ENCODE data around the gene CACNB3.

CACNB3 gene

DNA sequence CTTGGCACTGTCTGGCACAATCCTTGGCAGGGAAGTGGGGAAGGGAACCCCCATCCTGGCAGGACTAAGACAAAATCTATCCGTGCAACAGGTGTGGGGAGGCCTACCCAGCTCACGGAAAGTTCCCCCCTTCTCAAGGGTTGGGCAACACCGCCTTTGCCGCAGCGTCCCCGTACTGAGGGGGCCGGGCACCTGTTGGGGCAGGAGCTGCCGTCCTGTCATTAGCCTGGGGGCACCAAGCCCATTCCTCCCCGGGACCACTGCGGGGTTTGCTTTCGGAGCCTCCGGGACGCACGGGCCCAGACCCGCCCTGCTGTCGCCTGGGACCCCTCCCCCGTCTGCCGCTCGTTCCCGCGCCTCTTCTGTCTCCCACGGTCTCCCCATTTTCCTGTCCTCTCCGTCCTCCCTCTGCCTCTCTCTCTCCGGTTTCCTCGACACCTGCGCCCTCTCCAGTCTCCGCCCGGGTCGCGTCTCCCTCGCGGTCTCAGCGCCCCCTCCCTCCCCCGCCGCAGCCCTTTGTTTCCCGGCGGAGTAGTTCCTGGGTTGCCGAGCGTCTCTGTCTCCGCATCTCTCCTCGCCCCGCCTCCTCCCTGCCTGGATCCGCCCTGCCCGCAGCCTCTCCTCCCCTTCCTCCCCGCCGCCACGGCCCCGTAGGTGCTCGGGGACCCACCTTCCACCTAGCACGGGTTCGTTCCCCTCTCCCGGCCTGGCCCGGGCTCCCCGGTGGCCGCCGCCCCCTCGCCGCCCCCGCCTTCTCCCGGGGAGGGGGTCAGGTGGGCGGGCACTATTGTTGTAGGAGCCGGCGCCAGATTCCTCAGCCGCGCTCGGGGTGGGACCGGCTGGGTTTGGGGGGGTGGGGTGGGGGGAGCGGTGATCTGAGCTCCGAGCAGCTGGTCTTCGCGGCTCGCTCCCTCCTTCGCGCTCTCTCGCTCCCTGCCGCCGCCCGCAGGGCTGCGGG is at the start of gene CACNB3:
CACNB3 (plus strand) TSS at position 624 of the 958 bp plus-strand sequence. CDS start 434 bp downstream, outside the sequence.
- DNase-seq (ENCODE audit: low spot score): peak; percentile 83
- peak; percentile 61 for FAIRE-seq

DNA sequence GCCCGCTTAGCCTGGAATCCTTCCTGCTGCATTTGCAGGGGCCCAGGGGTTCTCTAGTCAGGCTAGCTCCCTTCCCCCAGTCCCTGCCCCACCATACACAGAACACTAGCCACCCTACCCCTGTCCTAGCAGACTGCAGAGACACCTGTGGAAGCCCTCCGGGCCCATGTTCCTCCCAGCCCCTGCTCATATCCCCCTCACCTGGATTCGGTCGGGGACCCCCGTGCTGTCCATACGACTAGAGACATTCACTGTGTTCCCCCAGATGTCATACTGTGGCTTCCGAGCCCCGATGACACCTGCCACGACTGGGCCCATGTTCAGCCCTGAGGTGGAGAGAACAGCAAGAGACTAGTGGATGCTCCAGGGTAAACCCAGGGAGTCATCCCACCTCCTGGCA is 49.6 kb upstream of the CACNB3 start:
- DNase-seq (ENCODE audit: low spot score): no peak
- FAIRE-seq: no peak

DNA sequence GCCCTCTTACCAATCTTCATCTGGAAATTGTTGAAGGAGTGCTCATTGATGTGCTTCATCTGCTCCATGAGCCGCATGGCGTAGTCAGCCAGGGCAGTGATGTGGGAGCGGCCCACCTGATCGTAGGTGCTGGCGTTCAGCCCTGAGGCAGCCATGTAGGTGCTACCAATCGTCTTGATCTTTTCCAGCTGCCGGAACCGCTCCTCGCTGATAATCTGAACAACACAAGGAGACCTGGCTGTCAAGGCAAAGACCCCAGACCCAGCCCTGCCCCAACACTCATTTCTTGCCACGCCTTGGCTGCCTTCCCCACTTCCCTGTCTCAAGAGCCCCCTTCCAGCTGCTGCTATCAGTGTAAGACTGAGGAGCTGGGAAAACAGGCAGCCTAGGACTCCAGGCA is 47.5 kb upstream of the CACNB3 start:
- no peak for DNase-seq (ENCODE audit: low spot score)
- no peak for FAIRE-seq

DNA sequence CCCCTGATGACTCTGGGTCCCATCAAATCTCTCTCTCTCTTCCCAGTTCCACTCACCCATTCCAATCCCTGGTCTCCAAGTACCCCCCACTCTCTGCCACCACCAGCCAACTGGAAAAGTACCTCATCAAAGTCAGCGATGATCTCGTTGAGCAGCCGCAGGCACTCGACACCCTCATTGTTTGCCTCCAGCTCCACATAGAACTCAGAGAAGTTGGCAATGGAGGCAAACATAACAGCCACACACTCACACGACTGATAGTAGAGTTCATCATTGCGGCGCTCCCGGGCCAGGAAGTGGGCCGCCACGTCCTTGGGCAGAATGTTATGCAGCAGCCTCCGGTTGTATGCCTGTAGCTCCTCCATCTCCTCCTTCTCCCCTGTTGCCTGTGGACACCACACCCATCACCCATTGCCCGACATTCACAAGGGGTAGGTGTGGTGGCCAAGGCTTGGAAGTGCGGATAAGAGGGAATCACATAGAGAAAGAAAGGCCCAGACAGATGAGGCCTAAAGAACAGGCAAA is 46.6 kb upstream of the CACNB3 start:
- peak; percentile 5 for FAIRE-seq

DNA sequence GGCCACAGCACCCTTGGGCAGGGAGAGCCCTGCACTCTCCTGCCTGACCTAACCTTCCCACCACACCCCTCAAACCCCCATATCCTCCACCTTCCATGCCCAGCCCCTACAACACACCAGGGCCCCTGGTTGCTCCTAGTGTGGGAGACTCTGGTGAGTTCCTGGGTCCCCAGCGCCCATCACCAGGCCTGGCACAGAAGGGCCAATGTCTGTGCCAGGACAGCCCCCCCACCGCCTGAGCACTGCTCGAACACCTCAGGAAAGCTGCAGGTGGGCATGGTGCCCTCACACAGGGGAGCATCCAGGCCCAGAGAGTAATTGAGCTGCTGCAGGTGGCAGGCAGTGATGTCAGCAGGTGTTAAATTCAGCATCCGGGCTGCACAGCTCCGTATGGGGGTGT is 44.6 kb upstream of the CACNB3 start:
- FAIRE-seq: no peak
- DNase-seq (ENCODE audit: low spot score): no peak

More for the DNA sequence above, 46.6 kb upstream of the CACNB3 start:
- DNase-seq (ENCODE audit: low spot score): no peak

DNA sequence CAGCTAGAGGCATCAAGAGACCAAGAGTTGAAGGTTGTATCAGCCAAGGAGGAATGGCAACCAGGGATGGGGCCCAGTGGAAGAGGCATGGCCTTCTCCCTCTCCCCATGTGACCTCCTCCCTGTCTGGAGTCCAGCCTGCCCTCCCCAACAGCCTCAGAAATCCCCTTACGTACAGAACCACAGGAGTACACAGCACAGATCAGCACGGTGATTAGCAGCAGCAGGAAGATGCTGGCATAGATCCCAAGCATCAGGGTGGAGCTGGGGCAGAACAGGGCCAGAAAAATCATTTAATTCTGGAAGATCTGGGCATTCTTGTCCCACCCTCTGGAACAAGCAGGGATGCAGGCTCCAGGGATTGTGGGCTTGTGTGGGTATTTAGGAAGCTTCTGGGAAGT is 43.8 kb upstream of the CACNB3 start:
- no peak for FAIRE-seq

DNA sequence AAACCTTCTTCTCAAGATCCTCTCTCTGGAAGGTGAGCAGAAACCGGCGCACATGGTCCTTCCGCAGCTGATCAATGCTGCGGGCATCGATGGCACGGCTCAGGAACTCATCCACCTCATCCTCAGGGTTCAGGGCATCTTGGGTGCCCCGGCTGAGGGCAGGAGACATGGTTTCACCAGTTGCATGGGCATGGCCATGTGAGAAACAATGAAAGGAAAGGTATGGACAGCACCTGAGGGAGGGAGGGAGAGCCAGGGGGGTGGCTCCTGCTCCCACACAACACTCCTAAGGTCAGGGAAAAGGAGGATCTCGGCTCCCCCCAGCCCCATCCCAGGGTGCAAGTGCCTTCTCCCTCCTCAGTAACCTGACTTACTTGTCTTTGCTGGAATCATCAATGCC is 43.0 kb upstream of the CACNB3 start:
- FAIRE-seq (no peak), DNase-seq (ENCODE audit: low spot score) (no peak)

More for the DNA sequence above, 43.8 kb upstream of the CACNB3 start:
- no peak for DNase-seq (ENCODE audit: low spot score)

DNA sequence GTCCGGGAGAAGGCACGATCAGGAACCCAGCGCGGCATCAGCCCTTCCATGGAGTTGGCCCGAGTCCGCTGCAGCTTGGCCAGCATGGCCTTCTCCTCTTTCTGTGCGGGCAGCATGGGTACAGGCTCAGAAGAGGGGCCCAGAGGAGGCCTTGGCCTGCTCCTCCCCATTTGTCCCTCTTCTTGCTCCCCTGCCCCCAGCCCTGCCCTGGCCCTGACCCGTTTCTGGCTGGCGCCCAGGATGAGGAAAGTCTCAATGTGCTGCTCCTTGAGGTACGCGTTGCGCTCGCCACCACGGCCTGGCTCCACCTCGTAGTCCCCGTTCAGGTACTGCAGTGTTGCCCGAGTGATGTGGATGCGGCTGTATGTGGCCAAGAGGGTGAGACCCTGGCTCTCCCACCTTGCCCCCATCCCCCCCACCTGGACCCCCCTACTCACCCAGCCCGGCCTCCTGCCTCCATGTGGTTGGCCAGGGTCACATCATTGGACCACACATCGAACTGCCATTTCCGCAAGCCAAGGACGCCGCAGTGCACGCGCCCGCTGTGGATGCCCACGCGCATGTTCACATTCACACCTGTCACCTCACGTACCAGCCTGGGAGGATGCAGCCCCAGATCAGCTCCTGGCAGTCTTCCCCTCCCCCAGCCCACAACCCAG is 42.2 kb upstream of the CACNB3 start:
- no peak for FAIRE-seq

DNA sequence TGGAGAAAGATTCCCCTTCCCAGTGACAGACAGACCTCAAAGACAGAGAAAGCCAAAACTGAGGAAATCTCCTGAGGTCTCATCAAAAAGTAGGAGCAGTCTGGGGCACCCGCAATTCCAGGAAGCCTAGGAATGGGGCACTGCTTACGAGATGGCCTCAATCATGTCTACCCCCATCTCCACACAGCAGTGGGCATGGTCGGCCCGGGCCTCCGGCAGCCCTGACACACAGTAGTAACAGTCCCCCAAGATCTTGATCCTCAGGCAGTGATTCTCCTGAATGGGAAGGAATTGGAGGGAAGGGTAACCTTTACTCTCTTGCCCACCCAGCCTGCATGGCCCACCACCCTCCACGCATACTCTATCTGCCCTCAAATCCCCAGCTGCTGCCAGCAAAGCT is 41.3 kb upstream of the CACNB3 start:
- no peak for FAIRE-seq

More for the DNA sequence above, 42.2 kb upstream of the CACNB3 start:
- no peak for DNase-seq (ENCODE audit: low spot score)

DNA sequence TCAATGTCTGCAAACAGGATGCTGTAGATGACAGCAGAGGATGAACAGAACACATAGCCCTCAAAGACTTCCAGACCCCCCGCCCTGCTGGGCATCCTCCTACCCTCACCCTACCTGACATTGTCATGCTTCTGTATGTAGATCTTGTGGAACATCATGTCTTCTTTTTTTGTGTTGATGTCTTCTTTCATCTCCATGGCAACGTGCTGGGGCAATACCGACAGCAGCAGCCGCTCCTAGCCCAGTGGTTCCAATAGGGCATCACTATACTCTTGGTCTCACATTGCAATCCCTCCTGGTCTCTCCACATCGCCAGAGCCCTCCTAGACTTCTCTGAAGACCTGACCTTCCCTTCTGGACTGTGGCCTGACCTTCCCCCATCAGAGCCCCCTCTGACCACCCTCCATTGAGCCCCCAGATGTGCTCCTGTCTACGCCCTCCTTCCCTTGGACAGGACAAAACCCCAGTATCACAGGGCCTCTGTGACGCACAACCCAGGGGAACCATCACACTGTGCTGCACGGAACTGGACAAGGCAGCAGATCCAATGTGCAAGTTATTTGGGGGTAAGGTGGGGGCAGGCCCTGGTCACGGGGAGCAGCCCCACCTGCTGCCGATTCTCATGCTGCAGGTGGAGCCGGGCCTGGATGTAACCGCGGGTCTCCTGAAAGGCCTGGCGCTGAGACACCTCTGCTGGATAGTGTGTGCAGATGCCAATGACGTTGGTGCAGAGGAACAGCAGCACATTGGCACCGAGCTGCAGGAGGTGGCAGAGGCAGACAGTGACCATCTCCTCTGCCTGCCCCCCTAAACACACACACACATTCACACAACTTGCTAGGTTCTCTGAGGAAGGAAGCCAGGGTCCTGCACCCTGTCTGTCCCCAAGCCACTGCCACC is 40.5 kb upstream of the CACNB3 start:
- FAIRE-seq (no peak), DNase-seq (ENCODE audit: low spot score) (no peak)

More for the DNA sequence above, 41.3 kb upstream of the CACNB3 start:
- DNase-seq (ENCODE audit: low spot score): no peak

DNA sequence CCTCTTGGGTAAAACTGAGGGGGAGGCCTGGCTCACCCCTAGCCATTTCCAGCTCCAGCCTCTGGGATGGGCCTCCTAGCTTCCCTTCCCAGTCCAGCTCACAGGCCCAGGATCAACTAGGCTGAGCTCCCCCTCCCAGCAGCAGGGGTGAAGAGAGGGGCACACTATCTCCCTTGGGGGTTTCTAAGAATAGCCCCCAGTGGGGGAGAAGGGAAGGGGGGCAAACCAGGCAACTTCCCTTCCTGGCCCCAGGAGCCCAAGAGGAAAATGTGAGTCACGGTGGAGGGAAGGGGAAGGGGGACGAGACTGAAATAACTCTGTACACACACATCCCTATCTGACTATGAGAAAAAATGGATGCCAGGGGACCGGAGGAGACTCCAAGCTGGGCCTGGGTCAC is 38.4 kb upstream of the CACNB3 start:
- no peak for FAIRE-seq
- DNase-seq (ENCODE audit: low spot score): no peak

DNA sequence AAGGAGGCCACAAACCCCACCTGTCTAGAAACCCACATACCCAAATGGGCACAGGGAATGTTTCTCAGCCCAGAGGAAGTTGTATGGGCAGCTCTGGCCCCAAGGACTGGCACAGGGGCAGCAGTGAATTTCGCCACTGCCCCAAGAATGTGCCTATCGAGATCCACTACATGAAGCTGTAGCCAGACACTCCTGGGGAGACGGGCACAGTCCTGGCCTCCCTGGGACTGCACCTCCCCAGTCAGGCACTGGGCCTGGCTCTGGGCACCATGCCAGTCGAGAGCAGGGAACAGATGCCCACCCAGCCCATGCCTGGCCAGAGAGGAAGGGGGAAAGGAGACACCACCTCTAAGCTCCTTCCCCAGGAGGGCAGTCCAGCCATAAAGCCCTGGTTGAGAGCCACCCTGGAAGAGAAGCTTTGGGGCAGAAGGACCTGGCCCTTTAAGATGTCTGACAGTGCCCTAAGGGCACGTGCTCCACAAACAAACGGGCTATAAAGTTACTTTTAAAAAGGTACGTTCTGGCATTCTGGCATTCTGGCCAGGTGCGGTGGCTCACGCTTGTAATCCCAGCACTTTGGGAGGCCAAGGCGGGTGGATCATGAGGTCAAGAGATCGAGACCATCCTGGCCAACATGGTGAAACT is 37.8 kb upstream of the CACNB3 start:
- FAIRE-seq: no peak
- no peak for DNase-seq (ENCODE audit: low spot score)

DNA sequence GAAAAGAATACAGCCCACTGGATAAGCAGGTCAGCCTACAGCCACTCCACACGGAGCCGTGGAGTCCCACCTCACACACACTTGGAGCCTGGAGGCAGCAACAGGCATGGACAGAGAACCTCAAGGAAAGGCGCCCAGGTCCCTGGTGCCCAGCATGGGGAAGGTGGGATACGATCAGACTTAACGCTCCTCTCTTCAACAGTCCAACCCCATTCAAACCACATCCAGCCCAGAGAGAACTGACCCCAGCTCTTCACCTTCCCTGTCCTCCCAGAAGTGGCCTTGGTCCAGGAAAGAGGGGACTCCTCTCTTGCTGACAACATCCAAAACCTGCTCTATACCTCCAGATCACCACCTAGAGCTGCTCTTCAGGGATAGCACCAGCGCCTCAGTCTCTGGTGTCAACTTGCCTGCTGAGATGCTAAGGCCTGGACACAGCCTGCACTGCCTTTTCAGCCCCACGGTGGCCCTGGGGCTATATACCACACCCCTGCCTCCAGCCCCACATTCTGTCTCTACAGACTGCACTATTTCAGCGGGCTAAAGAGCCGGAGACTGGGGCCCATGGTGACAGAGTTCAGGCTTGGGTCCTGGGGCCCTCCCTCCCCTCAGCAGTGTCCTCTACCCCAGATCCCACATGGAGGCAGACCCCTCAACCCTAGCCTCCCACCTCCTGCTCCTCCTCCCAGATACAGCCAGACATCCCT is 36.4 kb upstream of the CACNB3 start:
- FAIRE-seq (no peak), DNase-seq (ENCODE audit: low spot score) (no peak)

DNA sequence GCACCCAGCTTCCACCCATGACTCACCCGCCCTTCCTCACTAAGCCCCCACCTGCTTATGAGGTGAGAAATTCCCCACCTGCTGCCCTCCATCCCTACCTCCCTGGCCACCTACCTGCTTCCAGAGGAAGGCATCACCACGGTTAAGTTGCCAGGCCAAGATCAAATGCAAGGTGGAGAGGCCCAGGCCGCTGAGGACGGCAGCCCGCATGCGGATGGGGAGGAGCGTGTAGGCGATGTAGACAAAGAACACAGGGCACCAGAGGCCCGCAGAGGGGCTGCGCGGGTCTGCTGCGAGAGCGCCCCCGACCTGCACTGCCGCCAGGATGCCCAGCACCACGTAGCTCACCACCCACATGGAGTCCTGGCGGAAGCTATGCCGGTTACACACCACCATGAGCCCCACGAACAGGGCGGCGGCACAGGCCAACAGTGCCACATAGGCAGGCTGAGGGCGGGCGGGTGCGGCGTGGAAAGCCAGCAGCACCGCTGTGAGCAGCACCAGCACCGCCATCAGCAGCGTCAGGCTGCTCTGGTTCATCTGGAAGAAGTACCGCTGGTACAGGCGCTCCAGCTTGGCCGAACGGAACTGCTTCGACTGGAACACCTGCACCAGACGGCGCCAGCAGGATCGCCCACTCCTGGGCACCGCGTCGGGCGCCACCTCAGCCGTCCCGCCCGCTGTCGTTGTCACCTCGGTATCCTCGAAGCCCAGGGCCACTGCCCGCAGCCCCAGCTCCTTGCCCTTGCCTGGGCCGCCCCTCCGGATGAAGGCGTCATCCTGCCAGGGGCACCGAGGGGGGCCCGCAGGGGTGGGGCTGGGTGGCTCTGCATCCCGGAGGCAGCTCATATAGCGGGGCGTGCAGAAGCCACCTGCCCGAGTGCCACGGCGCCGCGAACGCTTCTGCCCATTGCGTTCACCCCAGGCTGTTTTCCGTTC is 35.6 kb upstream of the CACNB3 start:
- DNase-seq (ENCODE audit: low spot score) (no peak), FAIRE-seq (no peak)

DNA sequence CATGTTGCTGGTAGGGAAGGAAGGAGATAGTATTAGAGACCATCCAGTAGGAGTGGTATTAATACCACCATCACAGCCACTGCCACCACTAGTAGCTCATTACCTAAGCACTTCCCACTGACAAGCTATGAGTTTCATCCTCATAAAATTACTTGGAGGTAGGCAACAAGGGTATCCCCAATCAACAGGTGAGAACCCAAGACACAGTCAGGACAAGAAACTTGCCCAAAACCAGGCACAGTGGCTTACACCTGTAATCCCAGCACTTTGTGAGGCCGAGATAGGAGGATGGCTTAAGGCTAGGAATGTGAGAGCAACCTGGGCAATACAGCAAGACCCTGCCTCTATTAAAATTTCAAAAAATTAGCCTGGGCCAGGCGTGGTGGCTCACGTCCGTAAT is 34.9 kb upstream of the CACNB3 start:
- no peak for FAIRE-seq
- DNase-seq (ENCODE audit: low spot score): no peak

DNA sequence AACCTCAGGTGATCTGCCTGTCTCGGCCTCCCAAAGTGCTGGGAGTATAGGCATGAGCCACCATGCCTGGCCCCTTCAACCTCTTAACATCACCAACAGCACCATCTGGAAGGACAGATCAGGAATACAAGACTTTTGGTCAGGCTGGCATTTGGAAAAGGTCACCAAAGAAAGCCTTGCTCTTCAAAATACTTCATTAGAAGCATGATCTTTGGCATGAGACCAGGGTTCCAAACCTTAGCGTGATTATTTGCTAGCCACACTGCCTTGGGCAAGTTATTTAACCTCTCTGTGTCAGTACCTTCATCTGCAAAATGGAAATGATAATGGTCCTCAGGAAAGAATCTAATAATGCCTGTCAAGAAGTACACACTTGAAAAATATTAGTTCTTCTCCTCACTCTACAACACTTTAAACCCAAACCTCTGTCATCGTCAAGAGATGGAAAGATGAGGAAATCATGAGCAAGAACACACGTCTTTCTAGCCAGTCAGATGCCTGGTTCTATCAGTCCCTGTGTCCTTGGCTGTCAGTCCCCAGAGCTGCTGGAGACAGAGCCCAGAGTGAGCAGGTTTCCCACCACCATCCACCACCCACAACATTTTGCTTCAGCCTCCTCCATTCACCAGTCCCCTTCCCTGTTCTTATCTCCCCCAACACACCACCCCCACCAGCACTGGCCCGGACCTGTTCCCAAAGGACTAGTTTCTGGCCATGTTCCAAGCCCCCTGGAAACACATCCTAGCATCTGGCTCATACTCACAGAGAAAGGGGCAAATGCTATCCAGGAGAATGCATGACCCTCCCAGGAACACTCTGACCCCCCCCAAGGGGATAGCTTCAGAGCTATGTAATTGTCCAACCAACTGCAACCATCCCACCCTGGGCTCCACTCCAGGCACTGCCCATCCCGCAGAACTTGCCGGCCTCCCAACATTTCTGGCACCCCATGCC is 31.4 kb upstream of the CACNB3 start:
- no peak for FAIRE-seq
- no peak for DNase-seq (ENCODE audit: low spot score)

DNA sequence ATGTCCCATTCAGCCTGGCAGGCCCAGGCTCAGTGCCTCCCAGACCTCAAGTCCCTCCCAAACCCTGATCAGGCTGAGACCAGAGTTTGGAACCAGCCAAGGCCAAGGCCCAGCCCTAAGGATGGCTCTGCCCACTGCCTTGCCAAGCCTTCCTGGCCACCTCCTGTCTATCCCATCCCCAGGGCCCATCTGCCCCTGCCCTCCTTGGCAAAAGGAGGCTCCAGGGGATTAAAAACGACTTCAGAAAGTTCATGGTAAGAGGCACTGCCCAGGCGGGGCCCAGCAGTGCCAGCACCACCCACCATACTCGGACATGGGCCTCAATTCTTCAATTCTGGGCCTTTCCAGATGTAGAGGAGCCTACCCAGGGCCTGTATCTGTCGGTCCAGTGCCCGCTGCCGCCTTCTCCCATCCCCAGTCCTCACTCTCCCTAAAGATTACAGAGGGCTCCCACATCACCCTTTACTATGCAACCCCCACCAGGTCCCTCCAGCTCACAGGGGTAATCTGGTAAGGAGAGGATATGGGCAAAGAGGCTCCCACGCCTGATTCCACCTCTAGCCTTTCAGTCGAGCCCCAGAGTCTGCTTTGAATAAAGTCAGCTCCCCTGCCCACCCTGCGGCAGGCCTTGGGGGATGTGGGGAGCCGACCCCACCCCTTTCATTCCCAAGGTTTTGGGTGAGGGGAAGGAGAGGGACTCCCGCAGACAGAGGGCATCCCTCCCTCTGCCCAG is 30.3 kb upstream of the CACNB3 start:
- DNase-seq (ENCODE audit: low spot score) (no peak), FAIRE-seq (no peak)
